Loucy (cell line): ENCODE data around the gene USP31.

Experiments
- H2AFZ ChIP-seq: fragments of 200-600 bp; sonication (generic); 2 replicates; pipeline ENCODE4 v1.6.0; 2016; ENCODE audit warnings: antibody characterized with exemption, mild to moderate bottlenecking, low read length, moderate library complexity
- H3F3A ChIP-seq: fragments of 200-600 bp; 2 replicates; pipeline ENCODE4 v1.6.0; 2016; ENCODE audit warnings: antibody characterized with exemption, low read depth, mild to moderate bottlenecking
- H3K27me3 ChIP-seq: fragments of 200-600 bp; sonication (generic); 2 replicates; pipeline ENCODE4 v1.6.1; 2014; ENCODE audit warnings: low read length, mild to moderate bottlenecking; ENCODE audit not compliant: insufficient read depth, poor library complexity, severe bottlenecking
- H3K36me3 ChIP-seq: fragments of 200-600 bp; sonication (generic); 2 replicates; pipeline ENCODE4 v1.6.1; 2016; ENCODE audit warnings: low read length; ENCODE audit not compliant: insufficient read depth
- H3K4me1 ChIP-seq: fragments of 200-600 bp; sonication (generic); 2 replicates; pipeline ENCODE4 v1.5.1; 2014; ENCODE audit warnings: low read length, mild to moderate bottlenecking; ENCODE audit not compliant: insufficient read depth, poor library complexity, severe bottlenecking
- H3K4me2 ChIP-seq: fragments of 200-600 bp; sonication (generic); 2 replicates; pipeline ENCODE4 v1.6.0; 2014; ENCODE audit warnings: antibody characterized with exemption, low read length, low read depth, mild to moderate bottlenecking; ENCODE audit not compliant: poor library complexity, severe bottlenecking
- H3K4me3 ChIP-seq: fragments of 200-600 bp; sonication (generic); 2 replicates; pipeline ENCODE4 v1.5.1; 2014; ENCODE audit warnings: low read length, mild to moderate bottlenecking, mixed read lengths; ENCODE audit not compliant: poor library complexity, severe bottlenecking
- H3K79me2 ChIP-seq: fragments of 200-600 bp; sonication (generic); 2 replicates; pipeline ENCODE4 v1.6.1; 2014; ENCODE audit warnings: low read length; ENCODE audit not compliant: insufficient read depth
- H3K9ac ChIP-seq: fragments of 200-600 bp; sonication (generic); 2 replicates; pipeline ENCODE4 v1.6.0; 2014; ENCODE audit warnings: mild to moderate bottlenecking, low read depth, low read length, moderate library complexity; ENCODE audit not compliant: poor library complexity, severe bottlenecking
- H3K9me2 ChIP-seq: fragments of 200-600 bp; sonication (generic); replicated peaks from 2 replicates; pipeline ENCODE4 v1.6.1; 2016; ENCODE audit warnings: low read depth, low read length, mixed read lengths
- H3K9me3 ChIP-seq: fragments of 200-600 bp; sonication (generic); 2 replicates; pipeline ENCODE4 v1.6.1; 2014; ENCODE audit warnings: mild to moderate bottlenecking, antibody characterized with exemption, low read length, low read depth; ENCODE audit not compliant: insufficient read depth
- H4K20me1 ChIP-seq: fragments of 200-600 bp; sonication (generic); 2 replicates; pipeline ENCODE4 v1.6.0; 2014; ENCODE audit warnings: antibody characterized with exemption, low read length, mild to moderate bottlenecking; ENCODE audit not compliant: insufficient read depth, poor library complexity, severe bottlenecking
- EZH2phosphoT487 ChIP-seq: fragments of 200-600 bp; IDR thresholded peaks from 2 replicates; pipeline ENCODE4 v1.6.1; 2018; ENCODE audit warnings: antibody characterized with exemption, mild to moderate bottlenecking, moderate library complexity, borderline replicate concordance
- TF ChIP-seq, protein P1 (sequence below): fragments of 200-600 bp; sonication (generic); conservative IDR thresholded peaks from 2 replicates; pipeline ENCODE4 v1.5.1; 2014; ENCODE audit warnings: mild to moderate bottlenecking, antibody characterized with exemption, low read length

USP31 gene

DNA sequence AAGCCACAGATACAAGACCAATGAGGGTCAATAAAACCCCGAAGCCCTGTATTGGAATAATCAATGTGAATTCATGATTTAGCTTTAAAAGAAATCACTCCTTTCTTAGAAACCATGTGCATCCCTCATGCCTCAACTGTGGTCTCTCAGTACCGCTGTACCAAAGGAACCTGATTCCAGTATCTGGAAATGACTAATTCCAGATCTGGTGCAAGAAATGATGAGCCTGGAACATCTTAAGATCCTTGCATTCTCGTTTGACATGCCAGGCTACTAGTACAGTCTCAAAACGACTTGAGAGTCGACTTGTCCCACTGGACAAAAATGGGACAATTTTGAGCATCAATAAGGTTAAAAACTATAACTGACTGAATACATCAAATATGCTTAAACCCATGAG is 21.2 kb downstream of the USP31 start:
- peaks cover 25% of the 10 kb centered on the region for H3K4me1 ChIP-seq
- no peaks in the 10 kb centered on the region for H3F3A ChIP-seq
- peaks cover 31% of the 10 kb centered on the region; the same call in 1 of the 2 replicates for H3K79me2 ChIP-seq
- no peaks in the 10 kb centered on the region for H3K9me3 ChIP-seq
- no peaks in the 10 kb centered on the region for H3K36me3 ChIP-seq
- TF ChIP-seq, protein P1, sequence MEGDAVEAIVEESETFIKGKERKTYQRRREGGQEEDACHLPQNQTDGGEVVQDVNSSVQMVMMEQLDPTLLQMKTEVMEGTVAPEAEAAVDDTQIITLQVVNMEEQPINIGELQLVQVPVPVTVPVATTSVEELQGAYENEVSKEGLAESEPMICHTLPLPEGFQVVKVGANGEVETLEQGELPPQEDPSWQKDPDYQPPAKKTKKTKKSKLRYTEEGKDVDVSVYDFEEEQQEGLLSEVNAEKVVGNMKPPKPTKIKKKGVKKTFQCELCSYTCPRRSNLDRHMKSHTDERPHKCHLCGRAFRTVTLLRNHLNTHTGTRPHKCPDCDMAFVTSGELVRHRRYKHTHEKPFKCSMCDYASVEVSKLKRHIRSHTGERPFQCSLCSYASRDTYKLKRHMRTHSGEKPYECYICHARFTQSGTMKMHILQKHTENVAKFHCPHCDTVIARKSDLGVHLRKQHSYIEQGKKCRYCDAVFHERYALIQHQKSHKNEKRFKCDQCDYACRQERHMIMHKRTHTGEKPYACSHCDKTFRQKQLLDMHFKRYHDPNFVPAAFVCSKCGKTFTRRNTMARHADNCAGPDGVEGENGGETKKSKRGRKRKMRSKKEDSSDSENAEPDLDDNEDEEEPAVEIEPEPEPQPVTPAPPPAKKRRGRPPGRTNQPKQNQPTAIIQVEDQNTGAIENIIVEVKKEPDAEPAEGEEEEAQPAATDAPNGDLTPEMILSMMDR, result no peak
- no peak for TF ChIP-seq EZH2phosphoT487
- no peak overlapping the region for H3K9ac ChIP-seq
- H4K20me1 ChIP-seq, result no peaks in the 10 kb centered on the region
- H3K9me2 ChIP-seq, result no peaks in the 10 kb centered on the region
- H3K27me3 ChIP-seq, result no peaks in the 10 kb centered on the region
- H2AFZ ChIP-seq, result no peak overlapping the region
- H3K4me2 ChIP-seq, result no peak overlapping the region
- no peak overlapping the region for H3K4me3 ChIP-seq

DNA sequence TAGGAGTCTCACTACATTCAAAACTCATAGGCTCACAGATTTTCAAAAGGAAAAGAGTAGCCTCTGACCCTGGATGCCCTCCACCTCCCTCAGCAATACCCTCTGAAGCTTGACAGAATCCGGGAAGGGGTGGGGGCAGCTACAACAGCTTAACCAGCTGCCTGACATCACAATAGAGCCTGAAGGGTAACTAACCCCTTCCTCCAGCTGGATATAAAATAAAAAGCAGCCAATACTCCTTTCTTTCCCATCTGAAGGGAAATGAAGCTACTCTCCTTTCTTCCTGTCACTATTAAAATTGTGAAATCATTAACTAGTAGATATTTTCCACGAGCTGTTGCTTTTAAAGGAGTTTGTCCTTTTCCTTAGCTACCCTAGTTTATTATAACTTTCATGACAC is 24.0 kb downstream of the USP31 start:
- H3K9me2 ChIP-seq, result no peaks in the 10 kb centered on the region
- peaks cover 21% of the 10 kb centered on the region; the same call in 1 of the 2 replicates for H3K79me2 ChIP-seq
- H3K4me1 ChIP-seq, result peaks cover 7% of the 10 kb centered on the region
- no peaks in the 10 kb centered on the region for H3F3A ChIP-seq
- H3K9me3 ChIP-seq, result no peaks in the 10 kb centered on the region
- no peaks in the 10 kb centered on the region for H4K20me1 ChIP-seq
- H3K4me3 ChIP-seq, result no peak overlapping the region
- H3K9ac ChIP-seq, result no peak overlapping the region
- no peaks in the 10 kb centered on the region for H3K36me3 ChIP-seq
- TF ChIP-seq, protein P1, result no peak
- TF ChIP-seq EZH2phosphoT487, result no peak
- H3K27me3 ChIP-seq, result no peaks in the 10 kb centered on the region
- no peak overlapping the region for H2AFZ ChIP-seq
- no peak overlapping the region for H3K4me2 ChIP-seq

DNA sequence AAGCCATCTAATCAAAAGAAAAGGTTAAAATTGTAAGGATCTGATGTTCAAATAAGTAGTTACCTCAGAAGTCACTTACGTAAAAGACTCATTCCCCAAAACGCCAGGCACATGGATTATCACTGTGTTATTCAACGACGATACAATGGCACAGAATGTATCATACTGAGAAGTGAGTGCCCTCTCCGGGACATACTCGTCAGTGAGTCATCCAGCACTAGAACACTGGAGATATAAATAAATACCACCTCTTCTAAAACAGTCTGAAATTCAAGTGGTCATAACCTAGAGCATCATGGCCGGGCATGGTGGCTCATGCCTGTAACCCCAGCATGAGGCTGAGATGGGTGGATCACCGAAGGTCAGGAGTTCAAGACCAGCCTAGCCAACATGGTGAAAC is 24.9 kb downstream of the USP31 start:
- no peak overlapping the region for H3K4me2 ChIP-seq

More for the DNA sequence above, 24.9 kb downstream of the USP31 start:
- Histone ChIP-seq H3K4me3 (no peak overlapping the region), H3K27me3 (no peaks in the 10 kb centered on the region), H2AFZ (no peak overlapping the region), H3K79me2 (peaks cover 18% of the 10 kb centered on the region; the same call in 1 of the 2 replicates), H3K36me3 (no peaks in the 10 kb centered on the region), H3K4me1 (peaks cover 7% of the 10 kb centered on the region), H4K20me1 (no peaks in the 10 kb centered on the region), H3K9ac (no peak overlapping the region), H3K9me3 (no peaks in the 10 kb centered on the region), H3F3A (no peaks in the 10 kb centered on the region), H3K9me2 (no peaks in the 10 kb centered on the region)
- TF ChIP-seq, protein P1, result no peak
- no peak for TF ChIP-seq EZH2phosphoT487
